GM10248 (cell line): ENCODE measurements around the gene PLA2G4A.

Experiments
- CTCF ChIA-PET: fragments of 300-600 bp; sonication (Branson Sonifier 250); formaldehyde crosslinking; extraction: SDS; loops from one replicate; lab custom pipeline; 2021; ENCODE audit warnings: antibody characterized with exemption; lab: Yijun Ruan, JAX
- POLR2A ChIA-PET: fragments of 350-650 bp; sonication (Branson Sonifier 250); formaldehyde crosslinking; extraction: SDS; loops from one replicate; lab custom pipeline; 2020; ENCODE audit warnings: antibody characterized with exemption; lab: Yijun Ruan, JAX
- DNase-seq: peaks from one replicate; pipeline ENCODE4 v3.0.0; 2012; ENCODE audit errors: extremely low spot score
- CTCF ChIP-seq: IDR thresholded peaks from 2 replicates; pipeline ENCODE4 v1.5.1; 2012; ENCODE audit warnings: mild to moderate bottlenecking, low read depth; ENCODE audit errors: extremely low read depth, missing control alignments, control extremely low read depth

The PLA2G4A gene

GRCh38 chr1:186984959-186985358 lies 156.2 kb downstream of the PLA2G4A start:
- CTCF ChIA-PET: interaction anchor here (0.7 to 1.3 kb wide), 3 partner anchors 8 to 610 kb away, joined by 3 to 4 read pairs (median 3); partner anchors contain the start of gene TPR
- DNase-seq: no peak
- POLR2A ChIA-PET: no interaction called here
- TF ChIP-seq CTCF: no peak

GRCh38 chr1:186985889-186986491 lies 157.2 kb downstream of the PLA2G4A start:
- POLR2A ChIA-PET: no interaction called here
- CTCF ChIA-PET: interaction anchor here (0.7 to 2.0 kb wide), 30 partner anchors 9 to 611 kb away, joined by 3 to 16 read pairs (median 4); partner anchors contain the start of genes PTGS2 and TPR
- DNase-seq: peak; percentile 38
- peak; percentile 72 for TF ChIP-seq CTCF

GRCh38 chr1:186987065-186987464 lies 158.3 kb downstream of the PLA2G4A start:
- no peak for TF ChIP-seq CTCF
- POLR2A ChIA-PET: no interaction called here
- CTCF ChIA-PET: interaction anchor here (0.9 to 2.0 kb wide), 21 partner anchors 9 to 612 kb away, joined by 3 to 16 read pairs (median 4); partner anchors contain the start of genes PTGS2 and TPR
- DNase-seq: no peak

GRCh38 chr1:186987769-186988168 lies 159.0 kb downstream of the PLA2G4A start:
- ChIA-PET POLR2A (no interaction called here), CTCF (interaction anchor here (2.0 kb wide), 1 partner anchor 505 kb away, joined by 7 read pairs; no protein-coding TSS in a partner anchor)
- TF ChIP-seq CTCF: no peak
- no peak for DNase-seq

- ChIA-PET CTCF (interaction anchor here (1.2 to 3.1 kb wide), 3 partner anchors 10 to 389 kb away, joined by 3 to 10 read pairs (median 5); no protein-coding TSS in a partner anchor), POLR2A (no interaction called here)
- DNase-seq: no peak
- TF ChIP-seq CTCF: no peak
These were observed 165.2 kb downstream of the PLA2G4A start for GRCh38 chr1:186993996-186994395.

- POLR2A ChIA-PET: no interaction called here
- DNase-seq: no peak
- TF ChIP-seq CTCF: no peak
- CTCF ChIA-PET: interaction anchor here (0.7 to 3.0 kb wide), 5 partner anchors 8 to 512 kb away, joined by 3 to 16 read pairs (median 4); no protein-coding TSS in a partner anchor
These were observed 166.1 kb downstream of the PLA2G4A start for GRCh38 chr1:186994897-186995296.
